A204.1 (cell line): ENCODE measurements around the gene EVX2.

Source experiments
- FAIRE-seq: peaks from 2 replicates; lab custom pipeline; 2012; peaks lifted over from hg19 to GRCh38; lab: Jason Lieb, UNC

EVX2 gene

DNA sequence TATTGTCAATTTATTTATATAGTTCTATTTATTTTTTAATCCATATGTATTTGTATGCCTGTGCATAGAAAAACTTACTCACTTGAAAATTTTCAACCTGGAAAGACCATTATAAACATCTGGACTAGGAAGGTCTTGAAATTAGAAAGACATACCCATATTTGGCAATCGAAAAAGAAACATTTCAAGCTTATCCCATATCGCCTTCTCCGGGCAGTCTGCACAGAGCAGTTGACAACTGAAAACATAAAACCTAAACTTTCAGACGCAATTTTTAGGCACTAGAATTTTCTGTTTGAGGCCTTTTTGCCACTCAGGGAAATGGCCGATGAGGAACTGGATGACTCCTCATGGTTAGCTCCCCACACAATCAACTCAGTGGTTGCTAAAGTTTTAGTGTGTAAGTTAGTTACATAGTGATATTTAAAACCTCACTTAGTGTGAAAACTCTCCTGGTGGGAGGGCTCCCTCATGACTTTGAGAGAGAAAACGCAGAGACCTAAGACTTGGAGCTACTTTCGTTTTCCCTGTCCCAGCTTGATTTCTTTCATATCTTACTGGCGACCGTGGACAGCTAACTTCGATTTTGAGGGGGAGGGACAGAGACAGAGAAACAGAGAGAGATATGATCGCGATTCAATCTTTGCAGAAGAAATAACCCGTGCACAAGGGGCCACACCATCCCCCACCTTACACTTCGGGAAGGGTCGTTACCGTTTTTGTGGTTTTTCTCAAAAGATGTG lies 12.7 kb upstream of the EVX2 start:
- no peak for FAIRE-seq

DNA sequence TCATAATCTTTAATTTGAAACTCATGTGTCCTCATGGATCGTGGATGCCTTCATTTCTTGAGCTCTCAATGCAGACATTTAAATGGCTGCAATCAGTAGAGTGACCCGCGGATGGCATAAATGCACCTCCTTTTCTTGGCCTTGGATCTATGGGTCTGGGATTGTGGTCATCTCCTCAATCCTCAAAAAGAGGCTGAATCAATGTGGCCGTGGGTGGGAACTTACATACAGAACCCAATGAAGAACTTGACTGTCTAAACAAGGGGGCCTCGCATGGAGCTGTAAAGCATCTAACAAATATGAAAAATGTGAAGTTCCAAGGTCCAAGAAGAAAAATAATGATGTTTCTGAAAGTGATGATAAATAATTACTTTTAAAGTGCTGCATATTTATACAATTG lies 11.7 kb upstream of the EVX2 start:
- no peak for FAIRE-seq

DNA sequence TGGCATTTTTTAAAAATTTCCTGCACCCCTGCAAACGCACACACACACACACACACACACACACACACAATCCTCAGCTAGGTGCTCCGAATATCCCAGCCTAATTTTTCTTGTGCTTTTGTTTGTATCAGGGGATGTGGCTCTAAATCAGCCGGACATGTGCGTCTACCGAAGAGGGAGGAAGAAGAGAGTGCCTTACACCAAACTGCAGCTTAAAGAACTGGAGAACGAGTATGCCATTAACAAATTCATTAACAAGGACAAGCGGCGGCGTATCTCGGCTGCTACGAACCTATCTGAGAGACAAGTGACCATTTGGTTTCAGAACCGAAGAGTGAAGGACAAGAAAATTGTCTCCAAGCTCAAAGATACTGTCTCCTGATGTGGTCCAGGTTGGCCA lies 10.6 kb upstream of the EVX2 start:
- FAIRE-seq: no peak

DNA sequence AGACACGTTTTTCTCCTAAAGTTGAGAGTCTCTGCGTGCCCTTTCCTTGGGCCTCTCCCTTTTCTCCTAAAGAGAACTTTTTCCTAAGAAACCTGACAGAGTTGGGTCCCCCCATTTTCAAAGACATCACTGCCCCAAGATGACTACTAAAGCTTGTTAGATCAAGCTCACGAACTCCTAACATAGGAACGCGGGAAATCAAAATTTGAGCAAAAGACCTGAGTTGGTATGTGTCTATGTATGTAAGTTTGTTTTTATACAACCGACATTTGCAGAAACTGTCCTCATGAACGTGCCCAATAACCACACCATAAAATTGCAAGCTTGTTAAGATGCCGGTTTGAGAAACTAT lies 10.1 kb upstream of the EVX2 start:
- no peak for FAIRE-seq

DNA sequence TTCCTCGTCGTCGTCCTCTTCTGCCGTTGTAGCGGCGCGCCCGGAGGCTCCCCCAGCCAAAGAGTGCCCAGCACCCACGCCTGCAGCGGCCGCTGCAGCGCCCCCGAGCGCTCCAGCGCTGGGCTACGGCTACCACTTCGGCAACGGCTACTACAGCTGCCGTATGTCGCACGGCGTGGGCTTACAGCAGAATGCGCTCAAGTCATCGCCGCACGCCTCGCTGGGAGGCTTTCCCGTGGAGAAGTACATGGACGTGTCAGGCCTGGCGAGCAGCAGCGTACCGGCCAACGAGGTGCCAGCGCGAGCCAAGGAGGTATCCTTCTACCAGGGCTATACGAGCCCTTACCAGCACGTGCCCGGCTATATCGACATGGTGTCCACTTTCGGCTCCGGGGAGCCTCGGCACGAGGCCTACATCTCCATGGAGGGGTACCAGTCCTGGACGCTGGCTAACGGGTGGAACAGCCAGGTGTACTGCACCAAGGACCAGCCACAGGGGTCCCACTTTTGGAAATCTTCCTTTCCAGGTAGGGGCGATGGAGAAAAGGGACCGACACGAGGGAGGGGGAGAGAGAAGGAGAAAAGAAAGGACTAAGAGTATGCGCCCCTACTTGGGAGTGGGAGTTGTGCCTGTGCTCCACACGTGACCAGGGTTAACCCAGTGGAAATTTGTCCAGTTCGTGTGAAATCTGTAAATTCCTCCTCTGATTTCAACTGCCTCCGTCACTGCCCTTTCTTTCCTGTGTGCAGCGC lies 9.6 kb upstream of the EVX2 start:
- FAIRE-seq: no peak

DNA sequence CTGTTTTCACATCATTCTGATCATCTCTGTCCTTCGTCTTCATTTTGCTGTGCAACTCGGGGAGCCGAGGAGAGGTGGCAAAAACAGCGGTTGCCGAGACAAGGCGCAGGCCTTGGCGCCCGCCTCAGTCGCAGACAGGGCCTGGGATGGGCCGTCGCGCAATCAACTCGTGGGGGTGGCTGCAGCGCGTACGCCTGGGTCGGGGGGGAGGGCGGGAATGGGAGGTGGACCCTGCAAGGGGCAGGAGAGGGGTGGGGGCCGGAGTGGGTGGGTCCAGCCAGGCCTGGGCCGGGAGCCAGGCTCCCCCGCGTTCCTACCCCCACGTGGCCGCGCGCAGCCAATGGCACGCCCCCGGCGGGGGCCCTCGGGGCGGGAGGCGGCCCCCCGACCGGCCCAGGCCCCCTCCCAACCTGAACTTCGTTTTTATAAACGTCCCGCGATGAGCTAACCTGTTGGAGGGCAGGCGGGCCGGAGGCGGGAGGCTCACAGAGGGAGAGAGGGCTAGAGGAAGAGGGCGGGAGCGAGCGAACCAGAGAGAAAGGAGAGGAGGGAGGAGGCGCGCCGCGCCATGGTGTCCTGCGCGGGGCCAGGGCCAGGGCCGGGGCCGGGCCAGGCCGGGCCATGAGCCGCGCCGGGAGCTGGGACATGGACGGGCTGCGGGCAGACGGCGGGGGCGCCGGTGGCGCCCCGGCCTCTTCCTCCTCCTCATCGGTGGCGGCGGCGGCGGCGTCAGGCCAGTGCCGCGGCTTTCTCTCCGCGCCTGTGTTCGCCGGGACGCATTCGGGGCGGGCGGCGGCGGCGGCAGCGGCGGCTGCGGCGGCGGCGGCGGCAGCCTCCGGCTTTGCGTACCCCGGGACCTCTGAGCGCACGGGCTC lies 8.7 kb upstream of the EVX2 start, which contains the start of gene HOXD13:
TSS of gene HOXD13 (plus strand) at position 452 of the 875 bp plus-strand sequence. CDS start at position 622, 170 bp downstream.
- no peak for FAIRE-seq

DNA sequence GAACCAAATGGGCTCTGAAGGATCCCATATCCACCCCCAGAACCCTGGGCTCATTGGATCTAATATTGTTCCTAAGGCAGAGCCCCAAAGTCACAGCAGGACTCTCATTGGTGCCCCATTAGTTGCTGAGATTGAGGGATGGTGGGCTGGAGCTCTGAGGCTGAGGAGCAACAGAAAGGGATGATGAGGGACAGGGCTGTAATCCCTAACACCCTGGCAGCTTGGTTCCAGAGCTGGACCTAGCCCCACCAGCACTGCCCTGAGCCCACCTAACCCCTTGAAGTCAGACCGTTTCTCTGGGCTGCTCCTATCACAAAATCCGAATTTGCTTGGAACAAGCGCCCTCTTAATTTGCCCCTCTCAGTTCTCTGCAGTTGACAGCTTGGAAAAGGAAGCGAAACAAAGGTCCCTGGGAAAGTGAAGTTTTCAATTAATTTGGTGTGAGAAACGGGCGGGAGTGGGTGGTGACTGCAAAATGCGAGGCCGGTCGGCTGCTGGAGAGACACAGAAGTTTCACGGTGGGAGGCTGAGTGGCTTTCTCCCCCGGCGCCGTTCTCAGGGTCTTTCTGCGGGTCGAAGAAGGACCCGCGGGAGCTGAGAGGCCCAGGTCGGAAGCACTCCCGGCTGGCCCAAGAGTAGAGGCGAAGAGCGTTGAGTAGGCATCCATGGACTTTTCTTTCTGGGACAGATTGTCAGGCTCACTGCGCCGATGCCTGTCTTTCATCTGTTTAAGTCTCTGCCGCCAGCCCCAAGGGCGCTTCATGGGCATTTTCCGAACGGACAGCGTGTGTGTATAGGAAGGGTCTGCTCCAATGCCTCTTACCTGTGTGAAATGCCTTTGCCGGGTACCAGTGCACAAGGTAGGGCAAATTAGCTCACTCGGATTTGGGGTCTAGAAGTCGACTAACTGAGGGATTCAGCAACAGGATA lies 7.8 kb upstream of the EVX2 start:
- no peak for FAIRE-seq

DNA sequence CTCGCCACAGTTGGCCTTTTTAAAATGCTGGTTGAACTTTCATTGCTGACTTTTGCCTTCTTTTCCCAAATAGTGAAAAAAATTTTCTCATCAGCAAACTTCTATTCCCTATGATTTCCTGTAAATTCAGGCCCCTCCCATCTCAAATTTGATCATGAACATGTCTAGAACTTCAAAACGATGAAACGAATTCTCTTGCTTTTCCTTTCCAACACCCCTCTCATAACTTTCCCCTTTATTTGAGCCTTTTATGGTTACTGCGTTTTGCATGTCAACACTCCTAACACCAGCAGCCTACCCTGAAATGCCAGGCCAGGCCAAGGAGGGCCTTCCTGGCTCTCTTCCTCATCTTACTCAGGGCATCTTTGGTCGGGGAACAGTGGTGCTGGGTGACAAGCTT lies 7.1 kb upstream of the EVX2 start:
- no peak for FAIRE-seq

DNA sequence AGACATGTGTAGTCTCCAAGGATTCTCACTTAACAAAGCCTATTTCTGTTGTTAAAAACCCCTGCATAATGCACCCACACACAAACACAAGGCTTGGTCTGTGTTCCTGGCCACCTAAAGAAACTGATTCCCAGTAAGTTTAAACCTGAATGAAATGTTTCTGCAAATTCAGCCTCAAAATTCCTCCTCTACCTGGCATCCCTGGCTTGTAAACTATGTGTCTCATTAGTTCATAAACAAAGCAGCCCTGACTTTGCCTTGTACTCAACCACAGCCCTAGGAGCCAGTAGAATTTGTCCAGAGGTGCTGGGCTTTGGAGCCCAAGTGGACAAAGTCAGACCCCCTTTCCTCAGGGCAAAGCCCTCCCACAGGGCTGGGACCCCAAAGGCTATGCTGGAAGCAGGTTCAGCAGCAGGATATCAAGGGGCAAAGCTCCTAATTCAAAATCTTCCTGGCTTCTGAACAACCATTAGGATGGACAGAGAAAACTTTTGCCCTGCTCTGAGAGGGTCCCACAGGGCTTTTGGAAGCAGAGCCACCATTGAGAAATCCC lies 6.2 kb upstream of the EVX2 start:
- FAIRE-seq: no peak

DNA sequence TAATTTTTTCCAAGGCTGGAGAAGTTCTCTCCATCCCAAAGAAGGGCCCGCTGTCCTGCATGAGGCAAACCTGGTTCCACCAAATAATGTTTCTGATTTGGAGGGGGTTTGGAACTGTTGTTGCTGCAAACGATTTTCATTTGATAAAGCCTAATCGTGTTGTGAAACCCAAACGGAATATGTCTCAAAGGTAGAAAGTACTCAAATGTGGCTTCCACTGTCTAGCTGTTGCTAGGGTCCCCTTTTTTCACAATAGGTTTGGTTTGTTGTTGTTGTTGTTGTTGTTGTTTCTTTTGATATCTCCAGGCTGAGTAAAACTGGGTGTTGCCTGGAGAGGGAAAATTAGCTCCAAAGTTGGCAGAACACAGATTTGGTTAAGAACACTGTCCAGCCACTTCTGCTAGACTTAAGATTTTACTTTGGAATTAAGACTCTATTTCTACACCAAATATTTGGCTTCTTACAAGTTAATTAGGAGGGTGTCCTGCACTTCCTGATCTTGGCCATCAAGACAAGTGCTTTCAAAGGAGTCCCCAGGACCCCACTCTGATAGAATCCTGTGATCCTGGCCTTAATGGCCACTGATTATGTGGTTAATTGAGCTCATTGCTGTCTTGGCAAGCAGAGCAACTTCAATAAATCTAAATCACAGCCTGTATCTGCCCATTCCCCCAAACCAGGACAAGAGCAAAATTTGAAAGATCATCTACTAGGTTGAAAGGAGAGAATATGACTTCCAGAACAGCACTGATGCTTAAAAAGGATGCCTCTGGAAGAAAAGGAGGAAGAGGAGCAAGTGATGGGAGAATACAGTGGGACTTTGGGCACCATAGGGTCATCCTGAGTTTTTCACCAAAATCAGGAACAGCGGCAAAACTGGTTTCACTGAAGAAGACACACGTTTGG lies 5.4 kb upstream of the EVX2 start:
- FAIRE-seq: no peak

DNA sequence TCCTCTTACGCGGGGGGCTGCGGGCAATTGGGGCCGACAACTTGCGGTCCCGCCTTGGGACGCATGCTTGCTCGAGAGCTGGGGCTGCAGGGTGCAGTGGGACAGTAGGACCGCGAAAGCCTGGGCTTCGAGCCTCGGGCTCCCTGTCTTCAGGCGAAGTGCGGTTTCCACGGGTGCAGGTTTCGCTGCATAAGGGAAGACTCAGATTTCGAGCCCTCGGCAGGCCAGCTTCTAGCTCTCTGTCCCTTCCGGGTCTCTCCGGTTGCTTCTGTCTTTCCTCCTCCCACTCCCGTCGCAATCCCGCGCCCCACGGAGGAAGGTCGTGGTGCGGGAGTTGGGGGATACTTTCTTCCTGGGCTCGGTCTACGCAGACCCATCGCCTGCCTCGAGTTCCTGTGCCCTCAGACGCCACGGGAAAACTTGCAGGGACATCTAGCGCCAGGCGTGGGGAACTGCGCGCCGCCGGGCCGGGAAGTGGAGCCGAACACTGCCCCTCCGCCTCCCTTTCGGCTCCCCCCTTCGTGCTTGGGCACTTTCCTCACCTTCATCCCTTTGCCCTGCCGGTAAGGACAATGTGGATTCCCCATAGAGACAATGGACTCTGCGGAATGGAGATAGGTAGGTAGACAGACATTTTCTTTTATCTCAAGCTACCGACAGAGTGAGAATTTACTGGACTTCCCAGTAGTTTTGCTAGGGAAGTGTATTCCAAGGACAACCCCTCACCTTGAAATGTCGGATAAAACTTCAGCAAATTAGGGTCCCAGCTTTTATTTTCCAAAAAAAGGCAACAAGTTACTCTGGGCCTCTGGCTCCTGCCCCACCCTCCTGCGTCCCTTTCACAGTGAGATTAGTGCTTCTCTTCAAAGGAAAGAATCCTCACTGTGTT lies 4.5 kb upstream of the EVX2 start:
- no peak for FAIRE-seq

DNA sequence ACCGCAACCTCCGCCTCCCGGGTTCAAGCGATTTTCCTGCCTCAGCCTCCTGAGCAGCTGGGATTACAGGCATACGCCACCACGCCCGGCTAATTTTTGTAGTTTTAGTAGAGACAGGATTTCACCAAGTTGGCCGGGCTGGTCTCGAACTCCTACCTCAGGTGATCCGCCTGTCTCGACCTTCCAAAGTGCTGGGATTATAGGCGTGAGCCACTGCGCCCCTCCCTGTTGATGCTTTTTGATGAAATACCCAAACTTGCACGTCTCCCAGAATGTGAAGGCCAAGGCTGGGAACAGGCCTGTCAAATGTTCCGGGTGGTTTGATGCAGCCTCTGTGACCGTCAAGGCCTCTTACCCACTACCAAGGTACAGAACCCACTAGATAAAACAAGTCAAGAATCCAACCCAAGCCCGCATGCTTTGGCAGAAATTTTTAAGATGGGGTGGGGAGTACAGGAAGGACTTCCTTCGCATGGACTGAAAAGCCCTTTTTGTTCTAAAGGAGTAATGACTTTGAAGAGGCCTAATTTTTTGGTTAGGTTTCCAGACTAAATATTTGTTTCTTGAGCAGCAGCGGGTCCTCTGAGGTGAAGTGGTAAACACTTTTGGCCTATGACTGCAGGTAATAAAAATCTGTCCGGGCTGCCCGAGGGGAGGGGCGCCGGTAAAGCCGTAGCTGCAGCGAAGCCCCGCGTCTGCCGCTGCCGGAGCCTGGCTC lies 3.7 kb upstream of the EVX2 start:
- no peak for FAIRE-seq

DNA sequence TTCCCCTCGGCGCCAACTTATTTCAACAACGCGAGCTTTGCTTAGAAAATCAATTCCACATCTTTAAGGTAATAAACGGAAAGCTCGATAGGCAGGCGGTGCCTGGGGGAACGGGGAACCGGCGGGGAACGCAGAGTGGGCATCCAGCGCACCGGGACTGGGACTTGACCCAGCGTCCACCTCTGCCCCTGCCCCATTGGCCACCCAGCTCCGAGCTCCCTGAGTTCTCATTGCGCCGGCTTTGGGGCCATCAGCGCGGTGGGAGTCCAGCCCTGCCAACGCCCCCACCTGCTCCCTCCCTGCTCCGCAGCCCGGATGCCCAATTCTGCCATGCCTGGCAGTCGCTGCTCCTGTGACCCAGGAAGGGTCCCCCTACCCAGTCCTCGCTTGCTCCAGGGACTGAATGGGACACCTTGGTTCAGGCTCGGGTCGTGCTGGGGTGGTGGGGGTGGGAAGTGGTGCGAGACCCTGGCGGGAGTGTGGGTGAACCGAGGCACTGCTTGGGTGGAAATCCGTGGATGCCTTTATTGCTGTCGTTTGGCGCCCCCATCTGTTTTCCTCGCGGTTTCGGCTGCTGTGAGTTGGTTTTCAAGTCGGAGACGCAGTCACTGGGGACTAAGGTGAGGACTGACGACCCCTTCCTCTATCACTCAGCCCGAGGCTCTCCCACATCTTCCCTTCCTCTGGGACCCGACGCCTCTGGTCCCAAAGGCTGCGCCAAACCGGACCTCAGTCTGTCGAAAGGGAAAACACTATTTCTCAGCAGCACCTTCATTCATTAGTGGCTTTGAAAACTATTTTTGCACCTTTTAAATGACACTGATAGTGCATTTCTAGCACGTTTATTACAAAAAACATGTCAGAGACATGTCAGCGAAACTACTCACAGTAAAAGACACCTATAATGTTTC lies 2.4 kb upstream of the EVX2 start:
- no peak for FAIRE-seq

DNA sequence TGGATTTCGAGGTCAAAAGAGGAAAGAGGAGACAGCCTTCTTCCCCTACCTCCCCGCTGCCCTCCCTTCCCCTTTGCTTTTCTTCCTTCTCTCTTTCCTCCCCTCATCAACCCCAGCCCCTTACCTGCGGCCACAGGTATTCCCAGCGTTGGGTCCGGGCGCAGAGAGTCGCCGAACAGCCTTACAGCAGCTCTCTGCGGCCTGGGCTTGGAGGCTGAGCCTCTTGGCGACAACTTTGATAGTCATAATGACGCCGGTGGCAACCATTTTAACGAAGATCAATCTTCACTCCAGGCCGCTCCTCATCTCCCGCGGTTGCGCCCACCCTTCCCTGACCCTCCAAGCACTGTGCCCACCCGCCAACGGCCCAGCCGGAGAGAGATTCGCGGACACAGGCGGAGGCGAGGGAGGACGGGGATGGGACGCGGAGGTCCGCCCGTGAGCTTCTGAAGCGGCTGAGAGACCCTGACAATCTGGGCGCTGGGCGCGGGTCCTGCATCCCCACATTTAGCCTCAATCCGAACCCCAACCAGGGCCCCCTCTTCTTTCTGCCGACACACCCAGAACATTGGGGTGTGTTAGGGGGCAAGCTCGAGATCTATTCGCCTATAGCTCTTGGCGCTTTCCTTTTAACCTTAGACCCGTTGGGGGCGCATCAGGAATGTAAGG lies 1.5 kb upstream of the EVX2 start:
- no peak for FAIRE-seq

DNA sequence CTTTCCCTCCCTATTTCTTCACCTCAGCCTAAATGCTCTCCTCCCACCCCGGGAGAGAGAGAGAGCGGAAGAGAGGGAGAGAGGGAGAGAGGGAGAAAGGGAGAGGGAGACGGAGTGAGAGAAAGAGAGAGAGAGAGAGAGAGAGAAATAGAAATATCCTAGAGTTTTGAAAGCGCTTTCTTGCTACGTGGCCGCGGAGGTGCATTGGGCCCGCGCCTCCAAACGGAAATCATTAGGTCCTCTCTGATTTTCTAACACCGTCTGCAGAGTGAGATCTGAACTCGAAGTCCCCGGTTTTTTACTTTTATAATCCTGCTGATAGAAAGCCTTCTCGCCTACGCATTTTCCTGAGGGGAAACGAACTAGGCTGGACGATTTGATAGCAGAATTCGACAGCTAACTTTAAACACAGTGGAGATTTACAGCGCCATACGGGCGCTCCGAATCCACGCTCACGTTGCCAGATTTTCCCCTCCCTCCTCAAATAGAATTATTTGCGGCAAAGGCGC lies 903 bp upstream of the EVX2 start:
- FAIRE-seq: no peak

DNA sequence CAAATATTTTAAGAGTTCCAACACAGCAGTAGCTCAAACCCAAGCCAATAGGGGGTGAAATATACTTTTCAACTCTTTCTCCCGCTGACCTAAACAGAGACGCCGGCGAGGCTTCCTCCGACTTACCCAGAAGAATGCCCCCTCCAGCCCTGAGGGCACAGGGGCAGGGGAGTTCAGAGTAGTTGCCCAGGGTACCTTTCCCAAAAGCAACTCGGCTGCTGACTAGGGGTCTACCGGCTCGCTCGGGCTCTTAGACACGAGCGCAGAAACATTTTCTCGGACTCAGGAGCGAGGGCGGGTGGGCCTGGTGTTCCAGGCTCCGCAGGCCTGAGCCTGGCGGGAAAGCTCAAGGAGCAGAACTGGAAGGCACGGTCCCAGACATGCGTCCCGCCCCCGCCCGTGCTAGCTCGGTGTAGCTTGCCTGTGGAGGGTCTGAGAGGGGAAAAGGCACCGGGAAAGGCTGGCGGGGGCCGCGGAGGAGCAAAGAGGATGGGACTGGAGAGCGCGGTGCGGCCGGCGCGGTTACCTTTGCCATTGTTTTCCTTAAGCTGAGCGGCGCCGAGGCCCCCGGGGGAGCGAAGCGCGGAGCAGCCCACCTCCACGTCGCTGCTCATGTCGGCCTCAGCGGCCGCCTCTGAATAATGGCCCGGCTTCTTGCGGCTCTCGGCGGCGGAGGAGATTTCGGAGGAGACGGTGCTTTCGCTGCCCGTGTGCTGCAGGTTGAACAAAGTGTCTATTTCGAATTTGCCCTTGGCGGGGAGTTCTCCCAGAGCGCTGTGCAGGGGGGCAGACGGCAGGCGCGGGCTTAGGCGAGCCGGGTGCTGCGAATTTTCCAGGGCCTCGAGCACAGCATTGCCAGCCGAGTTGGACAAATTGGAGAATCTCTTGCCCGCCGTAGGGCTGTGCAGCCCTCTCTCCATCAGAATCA lies 674 bp downstream of the EVX2 start:
- no peak for FAIRE-seq
